Skeletal muscle satellite cell (primary cell): ENCODE measurements around the gene ISM1. TPM values are rescaled to one million over a fixed set of nuclear protein-coding genes. Genes with fewer than 3 reads are reported as not detected.

Experiments used
- H3K27me3 ChIP-seq: 2 replicates; pipeline ENCODE4 v1.7.0; 2013; ENCODE audit warnings: low read length; ENCODE audit not compliant: control insufficient read depth, insufficient read depth
- H3K36me3 ChIP-seq: 2 replicates; pipeline ENCODE4 v1.7.0; 2013; ENCODE audit warnings: mild to moderate bottlenecking, control low read depth, low read length; ENCODE audit not compliant: insufficient read depth
- H3K4me1 ChIP-seq: 2 replicates; pipeline ENCODE4 v1.7.0; 2013; ENCODE audit warnings: low read length; ENCODE audit not compliant: control insufficient read depth, insufficient read depth
- H3K4me2 ChIP-seq: 2 replicates; pipeline ENCODE4 v1.7.0; 2013; ENCODE audit warnings: mild to moderate bottlenecking, low read length
- H3K4me3 ChIP-seq: 2 replicates; pipeline ENCODE4 v1.7.0; 2013; ENCODE audit warnings: low read length
- H3K9ac ChIP-seq: 2 replicates; pipeline ENCODE4 v1.7.0; 2013; ENCODE audit warnings: mild to moderate bottlenecking, low read depth, low read length, moderate library complexity
- H3K9me3 ChIP-seq: replicated peaks from 2 replicates; pipeline ENCODE4 v1.7.0; 2013; ENCODE audit warnings: mild to moderate bottlenecking, control low read depth, low read length
- total RNA-seq: library from RNA; depleted of rRNA; stranded (reverse); fragments of >200 nt; gene quantifications from 2 replicates; pipeline ENCODE4 v1.2.3, GENCODE V29; 2012; rRNA removed

The ISM1 gene
- total RNA-seq = 0.51 and 0.87 TPM in 2 replicates

- H3K36me3 ChIP-seq = no peaks in the 10 kb centered on the region
- H3K4me3 ChIP-seq = peak within 1 kb of the TSS; percentile 78
- peaks cover 18% of the 10 kb centered on the region for H3K4me1 ChIP-seq
- H3K9ac ChIP-seq = no peak within 1 kb of the TSS
- no peaks in the 10 kb centered on the region for H3K9me3 ChIP-seq
- H3K4me2 ChIP-seq = peak within 1 kb of the TSS; percentile 98
- H3K27me3 ChIP-seq = peaks cover 63% of the 10 kb centered on the region
Observed at GRCh38 chr20:13220904-13221297, at the start of gene ISM1. TSS of gene ISM1 (plus strand) at chr20:13221274. CDS start at chr20:13221777, 503 bp downstream.

GRCh38 chr20:13173201-13173600 is 47.9 kb upstream of the ISM1 start:
- H3K4me2 ChIP-seq = no peak overlapping the region
- H3K9me3 ChIP-seq = no peaks in the 10 kb centered on the region
- H3K27me3 ChIP-seq = no peaks in the 10 kb centered on the region

GRCh38 chr20:13174402-13174801 is 46.7 kb upstream of the ISM1 start:
- Histone ChIP-seq H3K4me3 (no peak overlapping the region), H3K9ac (no peak overlapping the region), H3K4me2 (no peak overlapping the region), H3K36me3 (no peaks in the 10 kb centered on the region), H3K27me3 (no peaks in the 10 kb centered on the region), H3K9me3 (no peaks in the 10 kb centered on the region), H3K4me1 (no peaks in the 10 kb centered on the region)

More at GRCh38 chr20:13173201-13173600, 47.9 kb upstream of the ISM1 start:
- no peaks in the 10 kb centered on the region for H3K36me3 ChIP-seq
- H3K4me3 ChIP-seq = no peak overlapping the region
- no peak overlapping the region for H3K9ac ChIP-seq
- H3K4me1 ChIP-seq = no peaks in the 10 kb centered on the region

GRCh38 chr20:13180986-13181889 is 39.8 kb upstream of the ISM1 start:
- H3K4me3 ChIP-seq = no peak overlapping the region
- no peaks in the 10 kb centered on the region for H3K4me1 ChIP-seq
- H3K9me3 ChIP-seq = no peaks in the 10 kb centered on the region
- no peak overlapping the region for H3K9ac ChIP-seq
- no peaks in the 10 kb centered on the region for H3K36me3 ChIP-seq
- no peak overlapping the region for H3K4me2 ChIP-seq
- H3K27me3 ChIP-seq = no peaks in the 10 kb centered on the region

- Histone ChIP-seq H3K36me3 (no peaks in the 10 kb centered on the region), H3K9ac (no peak overlapping the region), H3K27me3 (no peaks in the 10 kb centered on the region), H3K4me2 (no peak overlapping the region), H3K4me3 (no peak overlapping the region), H3K9me3 (no peaks in the 10 kb centered on the region), H3K4me1 (no peaks in the 10 kb centered on the region)
Observed at GRCh38 chr20:13183005-13183404, 38.1 kb upstream of the ISM1 start.

GRCh38 chr20:13186043-13186774 is 34.9 kb upstream of the ISM1 start:
- Histone ChIP-seq H3K27me3 (peaks cover 4% of the 10 kb centered on the region), H3K4me2 (no peak overlapping the region), H3K9ac (no peak overlapping the region), H3K4me1 (no peaks in the 10 kb centered on the region), H3K4me3 (no peak overlapping the region), H3K36me3 (no peaks in the 10 kb centered on the region), H3K9me3 (no peaks in the 10 kb centered on the region)

GRCh38 chr20:13187899-13188298 is 33.2 kb upstream of the ISM1 start:
- H3K9ac ChIP-seq = no peak overlapping the region
- H3K9me3 ChIP-seq = no peaks in the 10 kb centered on the region
- no peaks in the 10 kb centered on the region for H3K36me3 ChIP-seq
- no peak overlapping the region for H3K4me2 ChIP-seq
- no peaks in the 10 kb centered on the region for H3K4me1 ChIP-seq
- H3K4me3 ChIP-seq = no peak overlapping the region
- H3K27me3 ChIP-seq = peaks cover 4% of the 10 kb centered on the region

GRCh38 chr20:13199279-13199678 is 21.8 kb upstream of the ISM1 start:
- peaks cover 5% of the 10 kb centered on the region for H3K27me3 ChIP-seq
- no peaks in the 10 kb centered on the region for H3K36me3 ChIP-seq
- no peaks in the 10 kb centered on the region for H3K4me1 ChIP-seq
- H3K9ac ChIP-seq = no peak overlapping the region
- H3K4me2 ChIP-seq = no peak overlapping the region
- H3K9me3 ChIP-seq = no peaks in the 10 kb centered on the region
- no peak overlapping the region for H3K4me3 ChIP-seq

- no peak overlapping the region for H3K9ac ChIP-seq
- H3K4me1 ChIP-seq = no peaks in the 10 kb centered on the region
- peaks cover 9% of the 10 kb centered on the region for H3K27me3 ChIP-seq
- H3K4me3 ChIP-seq = no peak overlapping the region
- H3K9me3 ChIP-seq = no peaks in the 10 kb centered on the region
- H3K36me3 ChIP-seq = no peaks in the 10 kb centered on the region
- no peak overlapping the region for H3K4me2 ChIP-seq
Observed at GRCh38 chr20:13200767-13201500, 20.1 kb upstream of the ISM1 start.

- Histone ChIP-seq H3K4me3 (no peak overlapping the region), H3K4me2 (no peak overlapping the region), H3K4me1 (no peaks in the 10 kb centered on the region), H3K9ac (no peak overlapping the region), H3K27me3 (peaks cover 9% of the 10 kb centered on the region), H3K9me3 (no peaks in the 10 kb centered on the region), H3K36me3 (no peaks in the 10 kb centered on the region)
Observed at GRCh38 chr20:13202565-13202964, 18.5 kb upstream of the ISM1 start.

- H3K27me3 ChIP-seq = peaks cover 9% of the 10 kb centered on the region
- no peaks in the 10 kb centered on the region for H3K9me3 ChIP-seq
- no peaks in the 10 kb centered on the region for H3K36me3 ChIP-seq
- no peaks in the 10 kb centered on the region for H3K4me1 ChIP-seq
- no peak overlapping the region for H3K4me2 ChIP-seq
- H3K4me3 ChIP-seq = no peak overlapping the region
- no peak overlapping the region for H3K9ac ChIP-seq
Observed at GRCh38 chr20:13205425-13205824, 15.6 kb upstream of the ISM1 start.
